Mesothelial cell of epicardium (in vitro differentiated cells): ENCODE measurements around the gene DNAAF5. TPM values are rescaled to one million over a fixed set of nuclear protein-coding genes. Genes with fewer than 3 reads are reported as not detected.

Experiments
- DNase-seq, 2 experiments: peaks; one replicate each; pipeline ENCODE4 v3.0.0; 2021; ENCODE audit warnings: low spot score in 2 of 2; ENCODE audit not compliant: unreplicated experiment in 2 of 2
- H3K27ac Mint-ChIP-seq: 2 replicates; pipeline ENCODE4 v1.8.0; 2021; ENCODE audit warnings: mixed read lengths
- H3K27me3 Mint-ChIP-seq: 2 replicates; pipeline ENCODE4 v1.8.0; 2021; ENCODE audit warnings: low read depth, mixed read lengths
- H3K36me3 Mint-ChIP-seq: 2 replicates; pipeline ENCODE4 v1.8.0; 2021; ENCODE audit warnings: mixed read lengths
- H3K4me1 Mint-ChIP-seq: 2 replicates; pipeline ENCODE4 v1.8.0; 2021; ENCODE audit warnings: mixed read lengths
- H3K4me3 Mint-ChIP-seq: 2 replicates; pipeline ENCODE4 v1.8.0; 2021; ENCODE audit warnings: mild to moderate bottlenecking, moderate library complexity, mixed read lengths
- H3K9me3 Mint-ChIP-seq: 2 replicates; pipeline ENCODE4 v1.8.0; 2021; ENCODE audit warnings: mixed read lengths
- CTCF ChIP-seq: fragments of 200-600 bp; sonication (generic); IDR thresholded peaks from one replicate; pipeline ENCODE4 v1.5.0; 2021; ENCODE audit warnings: antibody characterized with exemption; ENCODE audit not compliant: unreplicated experiment
- total RNA-seq: library from RNA; stranded (reverse); gene quantifications from 3 replicates; pipeline ENCODE4 v1.2.1, GENCODE V29; 2021

Gene DNAAF5
- total RNA-seq, 1 donor from 2014 or later, result 39.0 TPM

- TF ChIP-seq CTCF, result no peak
- Mint-ChIP-seq H3K36me3 (peaks cover 9% of the 10 kb centered on the region), H3K27me3 (no peaks in the 10 kb centered on the region), H3K4me3 (peak overlapping the region; percentile 62), H3K9me3 (peaks cover 3% of the 10 kb centered on the region), H3K27ac (peak overlapping the region; percentile 5), H3K4me1 (peaks cover 17% of the 10 kb centered on the region)
- DNase-seq, result peak in 1 of 2 experiments; percentile 36
Observed at GRCh38 chr7:713488-714230, 12.8 kb upstream of the DNAAF5 start.

DNA sequence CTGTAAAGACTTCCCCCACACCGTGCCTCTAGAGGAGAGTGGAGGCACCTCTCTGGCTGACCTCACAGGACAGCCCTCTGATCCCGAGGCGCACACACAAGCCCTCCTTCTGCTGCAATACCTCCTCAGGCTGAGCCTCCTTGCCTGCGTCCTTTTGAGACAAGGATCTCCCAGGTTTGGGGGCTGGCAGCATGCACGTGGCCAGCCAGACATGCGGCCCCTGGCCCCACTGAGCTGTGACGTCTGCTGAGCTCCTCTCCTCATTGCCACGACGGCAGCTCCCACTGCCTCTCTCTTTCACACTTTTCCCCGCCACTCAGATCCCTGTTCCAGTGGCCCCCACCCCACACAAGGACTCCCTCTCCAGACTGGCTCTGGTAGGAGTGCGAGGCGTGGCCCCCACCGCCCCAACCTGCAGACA lies 12.2 kb upstream of the DNAAF5 start:
- H3K4me3 Mint-ChIP-seq, result peak overlapping the region; percentile 62
- H3K27ac Mint-ChIP-seq, result peak overlapping the region; percentile 66
- DNase-seq, result peak in 1 of 2 experiments; percentile 36
- H3K4me1 Mint-ChIP-seq, result peaks cover 17% of the 10 kb centered on the region
- no peak for TF ChIP-seq CTCF
- peaks cover 9% of the 10 kb centered on the region for H3K36me3 Mint-ChIP-seq
- peaks cover 4% of the 10 kb centered on the region for H3K9me3 Mint-ChIP-seq
- H3K27me3 Mint-ChIP-seq, result no peaks in the 10 kb centered on the region

GRCh38 chr7:716222-716621 lies 10.3 kb upstream of the DNAAF5 start:
- no peak for TF ChIP-seq CTCF
- DNase-seq, result no peak
- Mint-ChIP-seq H3K36me3 (peaks cover 17% of the 10 kb centered on the region), H3K4me3 (no peak overlapping the region), H3K4me1 (peaks cover 14% of the 10 kb centered on the region), H3K27ac (no peak overlapping the region), H3K27me3 (no peaks in the 10 kb centered on the region), H3K9me3 (peaks cover 19% of the 10 kb centered on the region)

DNA sequence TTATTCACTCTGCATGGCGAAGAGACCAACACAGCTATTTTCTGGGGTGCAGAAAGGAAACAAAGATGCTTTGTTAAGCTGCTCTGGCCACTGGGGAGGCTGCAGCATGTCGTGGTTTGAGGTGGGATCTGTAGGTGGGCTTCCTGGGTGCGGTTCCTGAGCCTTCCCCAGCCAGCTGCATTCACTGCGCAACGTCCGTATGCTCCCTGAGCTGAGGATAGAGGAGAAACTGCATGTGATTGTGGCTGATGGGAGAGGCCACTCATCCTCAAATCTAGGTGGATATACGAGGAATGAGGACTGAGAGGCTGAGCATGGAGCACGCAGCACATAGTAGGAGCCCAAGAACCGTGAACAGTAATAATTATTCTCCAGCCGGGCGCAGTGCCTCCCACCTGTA lies 9.9 kb upstream of the DNAAF5 start:
- H3K27me3 Mint-ChIP-seq, result no peaks in the 10 kb centered on the region
- peaks cover 11% of the 10 kb centered on the region for H3K4me1 Mint-ChIP-seq
- TF ChIP-seq CTCF, result no peak
- H3K27ac Mint-ChIP-seq, result no peak overlapping the region
- H3K9me3 Mint-ChIP-seq, result peaks cover 20% of the 10 kb centered on the region
- H3K4me3 Mint-ChIP-seq, result no peak overlapping the region
- DNase-seq, result peak in 1 of 2 experiments; percentile 32
- peaks cover 18% of the 10 kb centered on the region for H3K36me3 Mint-ChIP-seq

- Mint-ChIP-seq H3K36me3 (peaks cover 50% of the 10 kb centered on the region), H3K27ac (no peak overlapping the region), H3K9me3 (peaks cover 50% of the 10 kb centered on the region), H3K27me3 (no peaks in the 10 kb centered on the region), H3K4me1 (peaks cover 11% of the 10 kb centered on the region), H3K4me3 (no peak overlapping the region)
- no peak for TF ChIP-seq CTCF
- DNase-seq, result no peak
Observed at GRCh38 chr7:721619-722248, 4.8 kb upstream of the DNAAF5 start.
